ENCODE measurements around the gene DCLK1. TPM values are rescaled to one million over a fixed set of nuclear protein-coding genes. Genes with fewer than 3 reads are reported as not detected.

Gene DCLK1
- total RNA-seq, 2 donors from 2014 or later, result 4.7 to 10.1 TPM

- no peaks in the 10 kb centered on the region for H3K36me3 ChIP-seq
- TF ChIP-seq CTCF (IDR thresholded peaks at IDR 0.05), result no peak
These were observed 43.2 kb downstream of the DCLK1 start for GRCh38 chr13:36088001-36088400.

GRCh38 chr13:36086117-36086516 is 45.1 kb downstream of the DCLK1 start:
- no peak for DNase-seq (ENCODE audit: low spot score)
- no peak for TF ChIP-seq CTCF (IDR thresholded peaks at IDR 0.05)
- H3K9me3 ChIP-seq, result no peaks in the 10 kb centered on the region
- H3K27me3 ChIP-seq, result no peaks in the 10 kb centered on the region
- H3K4me3 ChIP-seq, result no peak overlapping the region
- H3K4me1 ChIP-seq, result no peaks in the 10 kb centered on the region
- H3K27ac ChIP-seq, result no peak overlapping the region
- no peaks in the 10 kb centered on the region for H3K36me3 ChIP-seq

More at GRCh38 chr13:36088001-36088400, 43.2 kb downstream of the DCLK1 start:
- Histone ChIP-seq H3K4me3 (no peak overlapping the region), H3K27me3 (no peaks in the 10 kb centered on the region), H3K9me3 (no peaks in the 10 kb centered on the region), H3K27ac (no peak overlapping the region), H3K4me1 (no peaks in the 10 kb centered on the region)
- DNase-seq (ENCODE audit: low spot score), result no peak

GRCh38 chr13:36084131-36084530 is 47.1 kb downstream of the DCLK1 start:
- DNase-seq (ENCODE audit: low spot score), result no peak
- no peak overlapping the region for H3K27ac ChIP-seq
- H3K36me3 ChIP-seq, result no peaks in the 10 kb centered on the region
- no peak for TF ChIP-seq CTCF (IDR thresholded peaks at IDR 0.05)
- H3K9me3 ChIP-seq, result no peaks in the 10 kb centered on the region
- H3K27me3 ChIP-seq, result no peaks in the 10 kb centered on the region
- no peaks in the 10 kb centered on the region for H3K4me1 ChIP-seq
- no peak overlapping the region for H3K4me3 ChIP-seq

GRCh38 chr13:36082806-36083205 is 48.4 kb downstream of the DCLK1 start:
- no peaks in the 10 kb centered on the region for H3K9me3 ChIP-seq
- no peak for TF ChIP-seq CTCF (IDR thresholded peaks at IDR 0.05)
- no peak for DNase-seq (ENCODE audit: low spot score)
- no peaks in the 10 kb centered on the region for H3K4me1 ChIP-seq
- H3K36me3 ChIP-seq, result no peaks in the 10 kb centered on the region
- no peak overlapping the region for H3K4me3 ChIP-seq
- H3K27ac ChIP-seq, result no peak overlapping the region
- H3K27me3 ChIP-seq, result no peaks in the 10 kb centered on the region

- H3K9me3 ChIP-seq, result no peaks in the 10 kb centered on the region
- H3K4me1 ChIP-seq, result no peaks in the 10 kb centered on the region
- H3K4me3 ChIP-seq, result no peak overlapping the region
- TF ChIP-seq CTCF (IDR thresholded peaks at IDR 0.05), result no peak
- no peaks in the 10 kb centered on the region for H3K36me3 ChIP-seq
- H3K27ac ChIP-seq, result no peak overlapping the region
- no peak for DNase-seq (ENCODE audit: low spot score)
- H3K27me3 ChIP-seq, result no peaks in the 10 kb centered on the region
These were observed 48.8 kb downstream of the DCLK1 start for GRCh38 chr13:36082396-36082795.

- Histone ChIP-seq H3K27me3 (no peaks in the 10 kb centered on the region), H3K36me3 (no peaks in the 10 kb centered on the region), H3K4me1 (no peaks in the 10 kb centered on the region), H3K4me3 (no peak overlapping the region), H3K9me3 (no peaks in the 10 kb centered on the region), H3K27ac (no peak overlapping the region)
- DNase-seq (ENCODE audit: low spot score), result no peak
- no peak for TF ChIP-seq CTCF (IDR thresholded peaks at IDR 0.05)
These were observed 55.0 kb downstream of the DCLK1 start for GRCh38 chr13:36076211-36076610.
